OCI-LY3 (cell line): ENCODE data around the gene KLHDC8B.
"Not testable (repeated sequence)": the region's sequence is repeated elsewhere in the genome, so short reads cannot be mapped to it uniquely, and the experiment has no call there.

Experiments
- H2AFZ ChIP-seq: fragments of 200-600, 300-600 bp; shearing (Covaris generic); 2 replicates; pipeline ENCODE4 v1.6.0; 2014; ENCODE audit warnings: antibody characterized with exemption, low read depth, low read length
- H3K27ac ChIP-seq: fragments of 200-600, 300-600 bp; sonication (generic); 2 replicates; pipeline ENCODE4 v1.5.1; 2014; ENCODE audit warnings: mild to moderate bottlenecking, low read length, moderate library complexity, mixed read lengths
- H3K27me3 ChIP-seq: fragments of 200-600, 300-600 bp; sonication (generic); 2 replicates; pipeline ENCODE4 v1.6.1; 2014; ENCODE audit warnings: low read depth, low read length, mixed read lengths
- H3K36me3 ChIP-seq: fragments of 200-600, 300-600 bp; sonication (generic); replicated peaks from 2 replicates; pipeline ENCODE3; 2014; ENCODE audit warnings: low read depth, low read length, mixed read lengths
- H3K4me1 ChIP-seq: fragments of 300-600, 200-600 bp; sonication (generic); 2 replicates; pipeline ENCODE4 v1.6.1; 2014; ENCODE audit warnings: low read length, mixed read lengths
- H3K4me2 ChIP-seq: fragments of 200-600, 300-600 bp; sonication (generic); 2 replicates; pipeline ENCODE4 v1.6.1; 2014; ENCODE audit warnings: low read length, mixed read lengths
- H3K4me3 ChIP-seq: fragments of 300-600, 200-600 bp; sonication (generic); 2 replicates; pipeline ENCODE4 v1.5.1; 2014; ENCODE audit warnings: antibody characterized with exemption, mild to moderate bottlenecking, low read length, moderate library complexity
- H3K79me2 ChIP-seq: fragments of 300-600, 200-600 bp; shearing (Covaris generic); 2 replicates; pipeline ENCODE4 v1.6.1; 2014; ENCODE audit warnings: mild to moderate bottlenecking, low read length, mixed read lengths
- H3K9ac ChIP-seq: fragments of 300-600, 200-600 bp; shearing (Covaris generic); 2 replicates; pipeline ENCODE4 v1.6.0; 2014; ENCODE audit warnings: mild to moderate bottlenecking, low read length, moderate library complexity
- H3K9me3 ChIP-seq: fragments of 200-600, 300-600 bp; shearing (Covaris generic); 2 replicates; pipeline ENCODE4 v1.6.1; 2014; ENCODE audit warnings: low read length, mixed read lengths; ENCODE audit not compliant: insufficient read depth
- H4K20me1 ChIP-seq: fragments of 200-600, 300-600 bp; sonication (generic); 2 replicates; pipeline ENCODE4 v1.6.1; 2016; ENCODE audit warnings: low read length, mixed read lengths; ENCODE audit not compliant: insufficient read depth
- EZH2phosphoT487 ChIP-seq: fragments of 200-600 bp; shearing (Covaris generic); IDR thresholded peaks from 2 replicates; pipeline ENCODE4 v1.6.1; 2018; ENCODE audit warnings: antibody characterized with exemption, mixed run types, low read depth
- TF ChIP-seq, protein P1 (sequence below): fragments of 200-600, 300-600 bp; sonication (generic); IDR thresholded peaks from 2 replicates; pipeline ENCODE4 v1.5.1; 2014; ENCODE audit warnings: antibody characterized with exemption, low read length, low read depth

The KLHDC8B gene

DNA sequence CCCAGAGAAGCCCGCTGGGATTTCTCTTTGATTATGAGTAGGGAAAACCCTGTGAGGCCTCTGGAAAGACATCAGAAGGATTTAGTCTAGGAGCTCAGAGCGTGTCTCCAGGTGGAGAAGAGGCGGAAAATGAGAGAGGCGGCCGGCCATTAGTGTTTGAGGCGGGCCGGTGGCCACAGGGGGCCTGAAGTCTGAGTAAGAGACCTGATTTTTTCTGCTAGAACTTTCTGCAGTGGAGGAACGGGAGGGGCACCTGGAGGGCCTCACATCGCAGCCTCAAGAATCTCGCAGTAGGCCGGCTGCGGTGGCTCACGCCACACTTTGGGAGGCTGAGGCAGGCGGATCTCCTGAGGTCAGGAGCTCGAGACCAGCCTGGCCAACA is 28.5 kb downstream of the KLHDC8B start:
- H3K36me3 ChIP-seq = no peaks in the 10 kb centered on the region
- H3K4me1 ChIP-seq = no peaks in the 10 kb centered on the region
- H4K20me1 ChIP-seq = no peaks in the 10 kb centered on the region
- H3K9me3 ChIP-seq = no peaks in the 10 kb centered on the region
- TF ChIP-seq EZH2phosphoT487 = no peak
- TF ChIP-seq, protein P1, sequence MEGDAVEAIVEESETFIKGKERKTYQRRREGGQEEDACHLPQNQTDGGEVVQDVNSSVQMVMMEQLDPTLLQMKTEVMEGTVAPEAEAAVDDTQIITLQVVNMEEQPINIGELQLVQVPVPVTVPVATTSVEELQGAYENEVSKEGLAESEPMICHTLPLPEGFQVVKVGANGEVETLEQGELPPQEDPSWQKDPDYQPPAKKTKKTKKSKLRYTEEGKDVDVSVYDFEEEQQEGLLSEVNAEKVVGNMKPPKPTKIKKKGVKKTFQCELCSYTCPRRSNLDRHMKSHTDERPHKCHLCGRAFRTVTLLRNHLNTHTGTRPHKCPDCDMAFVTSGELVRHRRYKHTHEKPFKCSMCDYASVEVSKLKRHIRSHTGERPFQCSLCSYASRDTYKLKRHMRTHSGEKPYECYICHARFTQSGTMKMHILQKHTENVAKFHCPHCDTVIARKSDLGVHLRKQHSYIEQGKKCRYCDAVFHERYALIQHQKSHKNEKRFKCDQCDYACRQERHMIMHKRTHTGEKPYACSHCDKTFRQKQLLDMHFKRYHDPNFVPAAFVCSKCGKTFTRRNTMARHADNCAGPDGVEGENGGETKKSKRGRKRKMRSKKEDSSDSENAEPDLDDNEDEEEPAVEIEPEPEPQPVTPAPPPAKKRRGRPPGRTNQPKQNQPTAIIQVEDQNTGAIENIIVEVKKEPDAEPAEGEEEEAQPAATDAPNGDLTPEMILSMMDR = no peak
- no peaks in the 10 kb centered on the region for H3K79me2 ChIP-seq
- H3K4me3 ChIP-seq = no peak overlapping the region
- no peaks in the 10 kb centered on the region for H3K27me3 ChIP-seq
- no peak overlapping the region for H3K4me2 ChIP-seq
- no peak overlapping the region for H3K9ac ChIP-seq
- H3K27ac ChIP-seq = no peak overlapping the region
- H2AFZ ChIP-seq = no peak overlapping the region

DNA sequence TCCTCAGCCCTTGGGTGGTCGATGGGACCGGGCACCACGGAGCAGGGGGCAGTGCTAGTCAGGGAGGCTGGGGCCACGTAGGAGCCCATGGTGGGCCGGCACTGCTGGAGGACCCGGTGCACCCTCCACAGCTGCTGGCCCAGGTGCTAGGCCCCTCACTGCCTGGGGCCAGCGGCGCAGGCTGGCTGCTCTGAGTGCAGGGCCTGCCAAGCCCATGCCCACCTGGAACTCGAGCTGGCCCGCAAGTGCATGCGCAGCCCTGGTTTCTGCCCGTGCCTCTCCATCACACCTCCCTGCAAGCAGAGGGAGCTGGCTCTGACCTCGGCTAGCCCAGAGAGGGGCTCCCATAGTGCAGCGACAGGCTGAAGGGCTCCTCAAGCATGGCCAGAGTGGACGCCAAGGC is 42.1 kb downstream of the KLHDC8B start:
- Histone ChIP-seq H3K4me2 (no peak overlapping the region), H3K4me3 (no peak overlapping the region), H3K79me2 (no peaks in the 10 kb centered on the region), H3K36me3 (no peaks in the 10 kb centered on the region), H2AFZ (no peak overlapping the region), H3K27ac (no peak overlapping the region), H3K9me3 (peaks cover 13% of the 10 kb centered on the region; the same call in 1 of the 2 replicates), H3K27me3 (no peaks in the 10 kb centered on the region), H4K20me1 (no peaks in the 10 kb centered on the region), H3K9ac (no peak overlapping the region), H3K4me1 (no peaks in the 10 kb centered on the region)
- TF ChIP-seq EZH2phosphoT487 = no peak
- TF ChIP-seq, protein P1 = no peak

DNA sequence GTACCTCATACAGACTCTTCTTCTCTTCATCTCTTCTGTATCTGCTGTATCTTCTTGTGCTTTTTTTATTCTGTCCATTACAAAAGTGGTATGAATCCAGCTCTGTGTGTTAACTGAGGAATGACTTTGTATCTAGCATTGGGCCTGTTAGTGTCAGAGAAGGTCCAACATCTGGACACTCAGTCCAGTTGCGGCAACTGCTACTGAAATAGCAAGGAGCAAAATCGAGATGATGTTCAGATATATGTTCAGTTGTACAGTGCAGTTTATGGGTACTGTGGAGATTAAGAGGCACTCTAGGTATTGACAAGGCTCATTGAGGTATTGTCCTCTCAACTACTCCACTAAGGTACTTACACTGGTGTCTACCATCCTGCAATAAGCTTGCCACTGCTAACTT is 42.6 kb downstream of the KLHDC8B start:
- H3K9me3 ChIP-seq = peaks cover 13% of the 10 kb centered on the region; the same call in 1 of the 2 replicates
- H3K4me3 ChIP-seq = no peak overlapping the region
- H4K20me1 ChIP-seq = no peaks in the 10 kb centered on the region
- no peaks in the 10 kb centered on the region for H3K79me2 ChIP-seq
- no peaks in the 10 kb centered on the region for H3K27me3 ChIP-seq
- no peaks in the 10 kb centered on the region for H3K4me1 ChIP-seq
- no peak overlapping the region for H3K27ac ChIP-seq
- no peak overlapping the region for H3K9ac ChIP-seq
- H2AFZ ChIP-seq = no peak overlapping the region
- H3K36me3 ChIP-seq = no peaks in the 10 kb centered on the region
- H3K4me2 ChIP-seq = no peak overlapping the region
- TF ChIP-seq, protein P1 = no peak
- TF ChIP-seq EZH2phosphoT487 = no peak

DNA sequence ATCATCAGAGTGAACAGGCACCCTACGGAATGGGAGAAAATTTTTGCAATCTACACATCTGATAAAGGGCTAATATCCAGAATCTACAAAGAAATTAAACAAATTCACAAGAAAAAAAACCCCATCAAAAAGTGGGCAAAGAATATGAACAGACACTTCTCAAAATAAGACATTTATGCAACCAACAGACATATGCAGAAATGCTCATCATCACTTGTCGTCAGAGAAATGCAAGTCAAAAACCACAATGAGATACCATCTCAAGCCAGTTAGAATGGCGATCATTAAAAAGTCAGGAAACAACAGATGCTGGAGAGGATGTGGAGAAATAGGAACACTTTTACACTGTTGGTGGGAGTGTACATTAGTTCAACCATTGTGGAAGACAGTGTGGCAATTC is 45.3 kb downstream of the KLHDC8B start:
- H3K4me2 ChIP-seq, H3K27ac ChIP-seq, H2AFZ ChIP-seq, H3K4me1 ChIP-seq, H3K9ac ChIP-seq, H3K36me3 ChIP-seq, H3K4me3 ChIP-seq, H3K27me3 ChIP-seq, H3K79me2 ChIP-seq, H4K20me1 ChIP-seq: not testable (repeated sequence)
- peaks cover 18% of the 10 kb centered on the region; the same call in 1 of the 2 replicates for H3K9me3 ChIP-seq

DNA sequence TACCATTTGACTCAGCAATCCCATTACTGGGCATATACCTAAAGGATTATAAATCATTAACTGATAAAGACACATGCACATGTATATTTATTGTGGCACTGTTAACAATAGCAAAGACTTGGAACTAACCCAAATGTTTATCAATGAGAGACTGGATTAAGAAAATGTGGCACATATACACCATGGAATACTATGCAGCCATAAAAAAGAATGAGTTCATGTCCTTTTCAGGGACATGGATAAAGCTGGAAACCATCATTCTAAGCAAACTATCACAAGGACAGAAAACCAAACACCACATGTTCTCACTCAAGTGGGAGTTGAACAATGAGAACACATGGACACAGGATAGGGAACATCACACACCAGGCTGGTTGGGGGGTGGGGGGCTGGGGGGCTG is 45.7 kb downstream of the KLHDC8B start:
- H3K79me2 ChIP-seq, H3K4me3 ChIP-seq, H3K27ac ChIP-seq, H3K4me1 ChIP-seq, H4K20me1 ChIP-seq, H2AFZ ChIP-seq, H3K9ac ChIP-seq, H3K36me3 ChIP-seq, H3K4me2 ChIP-seq, H3K27me3 ChIP-seq: not testable (repeated sequence)
- peaks cover 18% of the 10 kb centered on the region; the same call in 1 of the 2 replicates for H3K9me3 ChIP-seq
